Ishikawa (cell line): ENCODE measurements around the gene PRKCQ.

ENCODE experiments used
- CEBPB ChIP-seq: IDR thresholded peaks from 2 replicates; pipeline ENCODE4 v1.6.1; 2012
- CREB1 ChIP-seq: IDR thresholded peaks from 2 replicates; pipeline ENCODE4 v1.6.1; 2012; ENCODE audit warnings: low read depth
- EGR1 ChIP-seq: IDR thresholded peaks from 2 replicates; pipeline ENCODE4 v1.6.1; 2012
- EP300 ChIP-seq: IDR thresholded peaks from 2 replicates; pipeline ENCODE4 v1.6.1; 2012; ENCODE audit warnings: borderline replicate concordance
- FOXM1 ChIP-seq: IDR thresholded peaks from 2 replicates; pipeline ENCODE4 v1.6.1; 2012; ENCODE audit warnings: low read depth, borderline replicate concordance
- NFIC ChIP-seq: IDR thresholded peaks from 2 replicates; pipeline ENCODE4 v1.6.1; 2012
- RAD21 ChIP-seq: IDR thresholded peaks from 2 replicates; pipeline ENCODE4 v1.6.1; 2012; ENCODE audit warnings: low read depth
- TAF1 ChIP-seq: IDR thresholded peaks from 2 replicates; pipeline ENCODE4 v1.6.1; 2012; ENCODE audit warnings: low read depth, mild to moderate bottlenecking
- TCF12 ChIP-seq: IDR thresholded peaks from 2 replicates; pipeline ENCODE4 v1.6.1; 2012; ENCODE audit warnings: low read depth
- TEAD4 ChIP-seq: IDR thresholded peaks from 2 replicates; pipeline ENCODE4 v1.6.1; 2012
- YY1 ChIP-seq: IDR thresholded peaks from 2 replicates; pipeline ENCODE4 v1.6.1; 2012; ENCODE audit warnings: low read depth
- ZBTB7A ChIP-seq: IDR thresholded peaks from 2 replicates; pipeline ENCODE4 v1.6.1; 2012; ENCODE audit warnings: low read depth
- TF ChIP-seq, protein P1 (sequence below): IDR thresholded peaks from 2 replicates; pipeline ENCODE4 v1.6.1; 2012
- TF ChIP-seq, protein P2 (sequence below): IDR thresholded peaks from 2 replicates; pipeline ENCODE4 v1.6.1; 2012; ENCODE audit warnings: low read depth, mild to moderate bottlenecking
- TF ChIP-seq, protein P3 (sequence below): IDR thresholded peaks from 2 replicates; pipeline ENCODE4 v1.6.1; 2012

PRKCQ gene

DNA sequence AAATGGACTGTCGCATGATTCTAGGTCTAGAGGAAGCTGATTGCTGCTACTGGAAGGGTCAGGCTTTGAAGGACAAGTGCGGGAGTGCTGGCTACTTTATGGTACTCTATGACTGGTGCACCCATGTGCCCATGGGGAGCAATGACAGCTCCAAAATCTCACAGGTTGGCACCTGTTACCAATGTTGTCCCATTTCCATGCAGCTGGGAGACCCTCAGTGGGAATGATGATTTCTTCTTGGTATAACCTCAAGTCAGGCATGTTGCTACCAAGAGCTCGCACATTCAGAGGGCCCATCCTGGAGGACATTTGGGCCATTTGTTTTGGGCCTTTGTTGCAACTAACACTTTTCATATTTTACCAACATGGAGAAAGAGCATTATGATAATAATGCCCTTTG, 174.4 kb downstream of the PRKCQ start:
- TF ChIP-seq, protein P1, sequence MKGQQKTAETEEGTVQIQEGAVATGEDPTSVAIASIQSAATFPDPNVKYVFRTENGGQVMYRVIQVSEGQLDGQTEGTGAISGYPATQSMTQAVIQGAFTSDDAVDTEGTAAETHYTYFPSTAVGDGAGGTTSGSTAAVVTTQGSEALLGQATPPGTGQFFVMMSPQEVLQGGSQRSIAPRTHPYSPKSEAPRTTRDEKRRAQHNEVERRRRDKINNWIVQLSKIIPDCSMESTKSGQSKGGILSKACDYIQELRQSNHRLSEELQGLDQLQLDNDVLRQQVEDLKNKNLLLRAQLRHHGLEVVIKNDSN, result no peak
- TF ChIP-seq FOXM1 (no peak), TEAD4 (no peak), NFIC (no peak), CEBPB (no peak)

DNA sequence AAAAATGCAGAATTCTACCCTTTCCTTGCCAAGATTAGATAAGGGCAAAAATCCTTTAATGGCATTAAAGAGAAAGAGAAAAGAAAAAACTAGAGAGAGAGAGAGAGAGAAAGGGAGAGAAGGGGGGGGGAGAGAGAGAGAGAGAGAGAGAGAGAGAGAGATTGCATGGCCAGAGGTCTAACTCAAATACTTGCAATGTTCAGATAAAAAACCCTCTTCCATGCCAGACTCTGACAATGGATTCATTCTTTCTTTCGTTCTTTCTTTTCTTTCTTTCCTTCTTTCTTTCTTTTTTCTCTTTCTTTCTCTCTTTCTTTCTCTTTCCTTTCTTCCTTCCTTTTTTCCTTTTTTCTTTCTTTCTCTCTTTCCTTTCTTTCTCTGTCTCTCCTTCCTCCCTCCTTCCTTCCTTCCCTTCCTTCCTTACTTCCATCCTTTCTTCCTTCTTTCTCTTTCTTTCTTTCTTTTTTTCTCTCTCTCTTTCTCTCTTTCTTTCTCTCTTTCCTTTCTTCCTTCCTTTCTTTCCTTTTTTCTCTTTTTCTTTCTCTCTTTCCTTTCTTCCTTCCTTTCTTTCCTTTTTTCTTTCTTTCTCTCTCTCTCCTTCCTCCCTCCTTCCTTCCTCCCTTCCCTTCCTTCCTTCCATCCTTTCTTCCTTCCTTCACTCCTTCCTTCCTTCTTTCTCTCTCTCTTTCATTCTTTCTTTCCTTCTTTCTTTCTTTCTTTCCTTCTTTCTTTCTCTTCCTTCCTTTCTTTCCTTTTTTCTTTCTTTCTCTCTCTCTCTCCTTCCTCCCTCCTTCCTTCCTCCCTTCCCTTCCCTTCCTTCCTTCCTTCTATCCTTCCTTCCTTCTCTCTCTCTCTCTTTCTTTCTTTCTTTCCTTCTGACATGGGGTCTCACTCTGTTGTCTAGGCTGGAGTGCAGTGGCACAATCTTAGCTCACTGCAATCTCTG, 175.7 kb downstream of the PRKCQ start:
- TF ChIP-seq CEBPB (no peak), TEAD4 (no peak), TAF1 (no peak), EGR1 (no peak), TCF12 (no peak), ZBTB7A (no peak), RAD21 (no peak), NFIC (no peak), EP300 (no peak), YY1 (no peak), CREB1 (no peak), FOXM1 (no peak)
- TF ChIP-seq, protein P2, sequence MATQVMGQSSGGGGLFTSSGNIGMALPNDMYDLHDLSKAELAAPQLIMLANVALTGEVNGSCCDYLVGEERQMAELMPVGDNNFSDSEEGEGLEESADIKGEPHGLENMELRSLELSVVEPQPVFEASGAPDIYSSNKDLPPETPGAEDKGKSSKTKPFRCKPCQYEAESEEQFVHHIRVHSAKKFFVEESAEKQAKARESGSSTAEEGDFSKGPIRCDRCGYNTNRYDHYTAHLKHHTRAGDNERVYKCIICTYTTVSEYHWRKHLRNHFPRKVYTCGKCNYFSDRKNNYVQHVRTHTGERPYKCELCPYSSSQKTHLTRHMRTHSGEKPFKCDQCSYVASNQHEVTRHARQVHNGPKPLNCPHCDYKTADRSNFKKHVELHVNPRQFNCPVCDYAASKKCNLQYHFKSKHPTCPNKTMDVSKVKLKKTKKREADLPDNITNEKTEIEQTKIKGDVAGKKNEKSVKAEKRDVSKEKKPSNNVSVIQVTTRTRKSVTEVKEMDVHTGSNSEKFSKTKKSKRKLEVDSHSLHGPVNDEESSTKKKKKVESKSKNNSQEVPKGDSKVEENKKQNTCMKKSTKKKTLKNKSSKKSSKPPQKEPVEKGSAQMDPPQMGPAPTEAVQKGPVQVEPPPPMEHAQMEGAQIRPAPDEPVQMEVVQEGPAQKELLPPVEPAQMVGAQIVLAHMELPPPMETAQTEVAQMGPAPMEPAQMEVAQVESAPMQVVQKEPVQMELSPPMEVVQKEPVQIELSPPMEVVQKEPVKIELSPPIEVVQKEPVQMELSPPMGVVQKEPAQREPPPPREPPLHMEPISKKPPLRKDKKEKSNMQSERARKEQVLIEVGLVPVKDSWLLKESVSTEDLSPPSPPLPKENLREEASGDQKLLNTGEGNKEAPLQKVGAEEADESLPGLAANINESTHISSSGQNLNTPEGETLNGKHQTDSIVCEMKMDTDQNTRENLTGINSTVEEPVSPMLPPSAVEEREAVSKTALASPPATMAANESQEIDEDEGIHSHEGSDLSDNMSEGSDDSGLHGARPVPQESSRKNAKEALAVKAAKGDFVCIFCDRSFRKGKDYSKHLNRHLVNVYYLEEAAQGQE, result no peak
- TF ChIP-seq, protein P3, sequence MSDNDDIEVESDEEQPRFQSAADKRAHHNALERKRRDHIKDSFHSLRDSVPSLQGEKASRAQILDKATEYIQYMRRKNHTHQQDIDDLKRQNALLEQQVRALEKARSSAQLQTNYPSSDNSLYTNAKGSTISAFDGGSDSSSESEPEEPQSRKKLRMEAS, result no peak
- TF ChIP-seq, protein P1, result no peak

DNA sequence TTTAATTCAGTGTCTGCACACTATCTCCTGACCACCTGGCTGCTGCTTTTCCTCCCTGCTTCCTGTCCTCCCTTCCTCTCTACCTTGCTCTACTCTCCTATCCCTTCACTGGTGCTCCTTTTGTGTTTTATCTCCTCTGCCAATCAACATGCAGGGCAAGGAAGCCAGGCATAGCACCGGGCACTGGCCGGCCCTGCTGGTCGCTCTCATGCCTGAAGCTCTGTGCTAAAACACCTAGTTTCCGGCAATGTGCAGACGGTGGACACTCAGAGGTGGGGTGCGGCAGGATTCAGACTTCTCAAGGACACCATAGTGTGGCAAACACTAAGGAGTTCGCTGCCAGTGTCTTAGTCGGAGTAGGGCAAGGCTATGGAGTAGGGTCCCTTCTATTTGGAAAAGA, 177.1 kb downstream of the PRKCQ start:
- TF ChIP-seq, protein P2, result no peak
- TF ChIP-seq ZBTB7A (no peak), TEAD4 (no peak), TCF12 (no peak), CEBPB (no peak), CREB1 (no peak), TAF1 (no peak), RAD21 (no peak), YY1 (no peak), FOXM1 (no peak)
- TF ChIP-seq, protein P3, result no peak
- TF ChIP-seq, protein P1, result no peak

DNA sequence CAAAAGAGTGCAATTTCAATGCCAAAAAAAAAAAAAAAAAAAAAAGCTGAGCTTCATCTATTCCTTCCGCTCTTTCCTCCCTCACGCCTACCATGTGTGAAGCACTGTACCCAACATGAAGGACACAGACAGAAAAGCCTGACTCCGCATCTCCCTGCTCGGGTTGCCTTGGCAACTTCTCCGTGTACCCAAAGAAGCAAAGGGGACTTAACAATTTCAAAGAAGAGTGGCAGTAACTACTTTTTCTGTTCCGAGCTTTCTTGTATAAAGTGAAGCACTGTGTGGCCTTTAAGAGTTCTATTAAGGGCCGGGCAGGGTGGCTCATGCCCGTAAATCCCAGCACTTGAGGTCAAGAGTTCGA, 177.7 kb downstream of the PRKCQ start:
- TF ChIP-seq NFIC (no peak), EP300 (no peak), TAF1 (no peak), TCF12 (no peak), RAD21 (no peak), YY1 (no peak), FOXM1 (no peak), ZBTB7A (no peak), CEBPB (no peak)
- TF ChIP-seq, protein P1, result no peak
- TF ChIP-seq, protein P2, result no peak
